GM21360 (cell line): ENCODE data around the gene FAM120C.

ENCODE experiments used
- ATAC-seq: cut with Tn5 transposase; IDR thresholded peaks from one replicate; pipeline ENCODE4 v1.9.1; 2021; ENCODE audit warnings: mild to moderate bottlenecking, moderate library complexity; ENCODE audit not compliant: unreplicated experiment

Gene FAM120C

DNA sequence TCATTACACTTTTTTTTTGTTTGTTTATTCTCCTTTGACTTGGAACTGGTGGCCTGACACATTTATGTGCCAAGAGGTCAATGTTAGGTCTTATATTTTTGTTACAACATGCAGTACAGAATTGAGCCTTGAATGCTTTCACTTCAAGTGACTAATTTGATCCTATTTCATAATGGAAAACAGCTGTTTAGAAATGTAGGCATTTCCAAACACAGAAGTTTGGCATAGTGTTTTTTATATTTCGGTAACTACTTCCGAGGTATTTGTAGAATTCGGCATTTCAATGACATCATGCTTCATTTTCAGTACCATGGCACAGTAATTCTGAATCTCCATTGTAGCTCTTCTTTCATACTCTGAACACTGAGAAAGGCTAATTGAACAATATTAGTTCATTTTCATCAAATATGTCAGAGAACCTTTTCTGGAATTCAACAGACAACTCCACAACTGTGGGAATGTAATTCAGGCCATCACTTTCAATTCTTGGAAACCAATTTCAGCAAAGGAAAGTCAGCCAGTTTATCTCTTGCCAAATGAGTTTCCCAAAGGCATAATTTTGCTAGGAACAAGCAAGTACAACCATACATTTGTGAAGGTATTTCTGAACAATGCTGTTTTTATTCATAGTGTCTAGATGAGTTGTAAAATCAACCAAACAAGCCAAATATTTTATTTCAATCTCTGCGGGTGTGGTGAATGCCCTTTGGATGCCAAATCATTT is 11.4 kb downstream of the FAM120C start:
- no peak for ATAC-seq

DNA sequence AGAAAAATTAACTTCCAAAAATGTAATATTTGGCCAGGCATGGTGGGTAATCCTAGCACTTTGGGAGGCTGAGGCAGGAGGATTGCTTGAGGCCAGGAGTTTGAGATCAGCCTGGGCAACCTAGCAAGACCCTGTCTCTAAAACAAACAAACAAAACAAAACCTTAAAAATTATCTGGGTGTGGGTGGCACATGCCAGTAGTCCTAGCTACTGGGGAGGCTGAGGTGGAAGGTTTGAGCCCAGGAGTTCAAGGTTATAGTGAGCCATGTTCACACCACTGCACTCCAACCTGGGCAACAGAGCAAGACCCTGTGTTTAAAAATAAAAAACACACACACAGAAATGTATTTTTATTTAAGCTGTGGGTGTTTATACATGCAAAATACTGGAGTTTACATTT is 12.0 kb downstream of the FAM120C start:
- ATAC-seq: no peak

DNA sequence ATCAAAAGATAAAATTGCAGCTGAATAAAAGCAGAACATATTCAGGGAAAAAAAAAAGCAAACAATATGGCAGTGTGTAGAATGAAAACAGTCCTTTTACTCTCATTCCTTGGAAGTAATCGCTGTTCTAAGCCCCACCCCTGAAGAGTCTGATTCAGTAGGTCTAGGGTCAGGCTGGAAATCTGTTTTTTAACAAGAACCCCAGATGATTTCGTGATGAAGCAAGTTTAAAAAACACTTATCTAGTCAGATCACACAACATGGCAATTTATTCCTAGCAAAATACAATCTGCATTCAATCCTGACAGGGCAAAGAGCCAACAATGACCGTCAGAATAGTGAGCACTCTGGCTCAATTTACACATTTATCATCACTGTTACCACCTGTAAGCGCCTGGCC is 16.1 kb downstream of the FAM120C start:
- ATAC-seq: no peak

DNA sequence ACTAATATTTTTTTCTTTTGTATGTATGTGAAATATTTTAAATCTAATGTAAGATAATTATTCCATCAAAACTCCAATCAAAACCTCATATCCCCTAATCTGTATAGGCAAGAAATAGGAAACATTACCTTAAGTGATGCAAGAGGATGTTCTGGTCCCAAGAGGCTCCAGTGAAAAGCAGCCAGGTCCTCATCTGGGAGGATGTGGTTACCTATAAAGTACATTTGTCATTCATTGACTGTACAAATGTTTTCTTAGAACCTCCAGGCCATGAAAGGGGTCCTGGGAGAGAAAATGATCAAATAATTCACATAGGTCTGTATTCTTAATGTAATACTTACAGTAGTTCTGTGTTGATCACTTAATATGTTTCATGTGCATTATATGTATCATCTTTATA is 25.5 kb downstream of the FAM120C start:
- ATAC-seq: no peak

DNA sequence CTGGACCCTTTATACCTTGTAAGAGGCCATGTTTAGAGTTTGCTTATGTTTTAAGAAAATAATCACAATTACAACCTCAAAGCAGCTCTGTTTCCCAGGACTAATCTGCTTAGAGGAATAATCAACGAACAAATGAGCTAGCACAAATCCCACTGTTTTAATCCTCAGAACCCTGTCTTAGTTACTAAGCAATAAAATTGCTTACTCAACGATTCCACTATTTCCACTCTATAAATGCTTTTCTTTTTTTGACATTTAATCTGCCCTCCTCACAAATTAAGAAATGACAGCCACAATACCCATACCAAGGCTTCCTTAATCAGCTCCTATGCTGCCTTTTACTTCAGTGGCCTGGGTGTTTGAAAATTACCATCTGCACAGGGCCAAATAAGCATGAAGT is 48.8 kb downstream of the FAM120C start:
- no peak for ATAC-seq

DNA sequence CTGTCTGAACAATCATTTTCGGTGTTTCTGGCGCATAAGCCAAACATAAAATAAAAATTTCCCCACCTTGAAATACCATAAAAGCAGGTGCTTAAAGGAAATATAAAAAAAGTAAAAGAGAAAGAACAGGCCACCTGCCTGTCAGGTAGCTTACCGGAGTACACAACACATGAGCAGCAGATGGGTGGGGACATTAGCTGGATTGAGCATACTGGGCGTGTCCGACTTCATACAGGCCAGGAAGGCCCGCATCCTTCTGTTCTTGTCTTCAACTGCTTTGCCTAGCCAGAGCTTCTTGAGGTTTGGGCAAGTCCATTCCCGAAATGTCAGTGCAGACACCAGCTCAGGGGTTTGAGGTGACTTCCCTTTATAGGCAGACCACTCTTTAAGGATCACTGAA is 66.7 kb downstream of the FAM120C start:
- no peak for ATAC-seq

DNA sequence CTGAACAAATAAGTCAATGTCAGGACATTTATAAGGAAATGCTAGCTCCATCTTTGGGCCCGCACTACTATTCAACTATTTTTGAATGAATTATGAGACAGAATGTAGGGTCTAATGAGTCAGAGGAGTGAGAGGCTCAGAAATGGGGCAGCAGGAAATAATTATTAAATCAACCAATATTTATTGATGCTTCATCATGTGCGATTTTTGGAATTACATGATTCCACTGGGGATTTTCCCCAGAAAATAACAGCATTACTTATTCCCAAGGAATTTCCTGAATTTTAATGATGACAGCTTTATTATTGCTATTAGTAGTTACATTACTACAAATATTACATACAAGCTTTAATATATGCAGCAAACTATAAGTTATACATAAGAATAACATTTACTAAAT is 89.5 kb downstream of the FAM120C start:
- ATAC-seq: no peak

DNA sequence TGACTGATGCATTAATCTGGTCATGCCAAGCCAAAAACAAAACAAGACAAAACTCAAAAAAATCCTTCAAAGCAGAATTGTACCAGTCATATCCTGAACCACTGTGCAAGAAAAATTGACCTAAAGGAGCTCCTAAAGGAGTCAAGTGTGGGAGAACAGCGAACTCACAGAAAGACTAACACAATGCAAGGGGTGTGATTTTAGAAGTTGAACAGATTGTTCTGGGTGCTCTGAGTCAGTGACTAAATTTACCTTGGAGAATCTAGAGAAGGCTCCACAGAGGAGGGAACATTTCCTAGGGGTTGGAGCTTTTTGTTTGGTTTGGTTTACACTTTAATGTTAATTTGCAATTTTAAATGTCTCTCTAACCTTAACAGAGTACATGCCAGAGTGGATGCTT is 89.9 kb downstream of the FAM120C start:
- no peak for ATAC-seq

DNA sequence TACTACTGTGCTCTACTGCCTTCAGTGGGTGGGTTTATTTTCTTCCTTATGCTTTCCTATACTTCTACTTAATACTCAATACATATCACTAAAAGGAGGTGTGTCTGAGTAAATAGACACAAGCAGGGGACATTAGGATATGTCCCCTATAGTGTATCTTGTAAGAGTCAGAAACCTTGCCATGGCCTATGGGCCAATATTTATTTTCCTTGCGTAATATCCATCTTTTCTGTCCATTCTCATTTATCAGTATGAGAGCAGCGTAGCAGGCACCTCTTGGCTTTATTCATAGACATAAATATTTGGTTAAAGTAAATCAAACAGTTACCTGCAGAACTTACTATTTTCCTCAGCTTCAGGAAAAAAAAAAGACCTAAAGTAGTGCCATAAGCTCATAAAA is 92.2 kb downstream of the FAM120C start:
- ATAC-seq: no peak

DNA sequence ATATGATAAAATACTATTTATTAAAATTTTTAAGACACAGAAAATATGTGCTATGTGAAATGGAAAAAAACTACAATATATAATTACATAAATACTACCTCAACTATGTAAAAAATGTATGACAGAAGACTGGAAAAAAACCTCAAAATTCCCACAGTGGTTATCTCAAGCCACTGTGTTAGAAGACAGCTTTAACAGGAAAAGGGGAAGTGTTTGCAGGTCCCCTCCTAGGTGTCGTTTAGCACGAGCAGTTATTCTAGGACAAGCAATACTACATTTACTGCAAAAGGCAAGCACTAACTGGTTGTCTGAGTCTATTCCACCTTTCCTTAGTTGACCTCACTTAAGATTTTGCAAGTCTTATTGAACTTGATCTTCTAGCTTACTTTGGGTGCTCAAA is 93.9 kb downstream of the FAM120C start:
- no peak for ATAC-seq

DNA sequence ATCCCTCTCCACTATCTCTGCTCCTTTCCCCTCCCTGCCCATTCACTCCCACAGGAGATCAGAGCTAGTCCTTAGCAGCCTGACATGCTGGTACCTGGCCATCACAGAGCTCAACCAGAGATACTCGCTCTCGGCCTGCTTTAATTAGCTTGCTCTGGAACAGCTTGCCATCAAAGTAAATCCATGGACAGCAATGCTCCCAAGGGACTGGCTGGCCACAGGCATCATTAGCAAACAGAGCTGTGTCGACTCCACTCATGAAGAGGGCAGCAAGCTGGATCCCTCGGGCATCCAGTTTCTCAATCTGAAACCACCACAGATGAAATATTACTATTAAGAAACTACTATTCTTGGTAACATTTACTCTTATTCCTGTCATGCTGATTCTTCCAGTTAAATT is 95.4 kb downstream of the FAM120C start:
- no peak for ATAC-seq

DNA sequence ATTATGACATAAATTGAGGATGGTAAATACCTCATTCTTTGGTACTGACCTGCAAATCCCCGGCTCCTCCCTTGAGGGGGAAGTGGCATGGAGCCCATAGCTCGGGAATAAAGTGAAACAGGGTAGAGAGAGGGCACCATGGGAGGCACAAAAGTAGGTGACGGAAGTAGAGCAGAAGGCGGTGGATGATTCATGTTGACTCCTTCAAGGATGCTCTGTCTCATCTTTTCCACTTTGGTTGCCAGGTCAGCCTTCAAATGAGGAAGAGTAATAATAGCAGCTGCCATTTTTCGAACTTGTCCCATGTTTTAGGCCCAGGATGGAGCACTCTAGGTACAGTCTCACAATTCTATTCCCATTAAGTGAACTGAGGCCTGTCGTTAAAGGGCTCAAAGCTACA is 97.4 kb downstream of the FAM120C start:
- ATAC-seq: no peak

DNA sequence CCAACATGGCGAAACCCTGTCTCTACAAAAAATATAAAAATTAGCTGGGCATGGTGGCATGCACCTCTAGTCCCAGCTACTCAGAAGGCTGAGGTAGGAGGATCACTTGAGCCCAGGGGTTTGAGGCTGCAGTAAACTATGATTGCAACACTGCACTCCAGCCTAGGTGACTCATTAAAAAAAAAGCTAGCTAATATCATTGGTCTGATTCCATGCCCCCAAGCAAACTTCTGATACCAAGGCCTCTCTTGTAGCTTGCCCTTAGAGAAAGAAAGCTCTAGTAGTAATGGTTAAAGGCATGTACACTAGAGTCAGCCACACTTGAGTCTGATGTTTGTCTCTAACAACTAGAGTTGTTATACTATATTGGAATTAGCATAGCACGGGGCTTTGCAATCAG is 106.2 kb downstream of the FAM120C start:
- ATAC-seq: no peak

DNA sequence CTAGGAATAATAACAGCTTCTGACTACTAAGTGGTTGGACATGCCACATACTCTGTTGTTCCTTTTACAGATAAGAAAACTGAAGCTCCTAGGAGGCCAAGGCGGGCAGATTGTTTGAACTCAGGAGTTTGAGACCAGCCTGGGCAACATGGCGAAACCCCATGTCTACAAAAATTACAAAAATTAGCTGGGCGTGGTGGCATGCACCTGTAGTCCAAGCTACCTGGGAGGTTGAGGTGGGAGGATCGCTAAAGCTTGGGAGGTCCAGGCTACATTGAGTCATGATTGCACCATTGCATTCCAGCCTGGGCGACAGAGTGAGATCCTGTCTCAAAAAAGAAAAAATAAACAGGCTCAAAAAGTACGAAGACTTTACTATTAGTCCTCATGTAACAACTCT is 108.2 kb downstream of the FAM120C start:
- no peak for ATAC-seq

DNA sequence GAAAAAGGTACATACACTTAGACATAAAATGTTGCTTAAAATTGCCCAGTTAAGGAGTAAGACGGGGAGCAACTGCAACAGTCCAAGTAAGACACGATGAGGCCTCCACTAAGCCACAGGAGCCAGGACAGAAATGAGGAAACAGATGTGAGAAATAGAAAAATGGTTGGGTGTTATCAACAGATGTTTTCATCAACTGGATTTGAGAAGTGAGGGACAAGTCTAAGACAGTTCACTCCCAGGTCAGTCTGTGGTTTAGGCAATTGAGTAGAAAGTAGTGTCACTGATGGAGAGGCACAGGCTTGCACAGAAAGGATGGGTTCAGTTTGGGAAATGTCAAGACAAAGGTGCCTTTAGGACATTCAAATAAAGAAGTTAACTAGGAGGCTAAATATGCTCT is 115.3 kb downstream of the FAM120C start:
- no peak for ATAC-seq

DNA sequence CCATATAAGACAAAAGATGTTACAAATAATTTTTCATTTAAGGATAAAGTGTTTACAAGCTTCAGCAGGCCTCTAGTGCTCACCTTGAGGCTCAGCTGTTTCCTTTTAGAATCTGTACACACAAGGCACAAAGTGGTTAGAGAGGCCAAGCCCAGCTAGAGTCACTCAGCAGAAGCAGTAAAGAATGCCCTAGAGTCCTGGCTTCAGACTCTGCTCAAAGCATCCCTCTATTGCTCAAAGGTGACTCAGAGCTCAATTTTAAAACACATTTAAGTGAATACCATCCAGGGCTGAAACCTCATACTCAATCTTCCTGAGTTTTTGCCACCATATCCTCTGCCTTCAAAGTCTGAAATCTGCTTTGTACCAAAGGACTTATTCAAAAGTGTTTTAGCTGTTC is 116.2 kb downstream of the FAM120C start:
- ATAC-seq: no peak

DNA sequence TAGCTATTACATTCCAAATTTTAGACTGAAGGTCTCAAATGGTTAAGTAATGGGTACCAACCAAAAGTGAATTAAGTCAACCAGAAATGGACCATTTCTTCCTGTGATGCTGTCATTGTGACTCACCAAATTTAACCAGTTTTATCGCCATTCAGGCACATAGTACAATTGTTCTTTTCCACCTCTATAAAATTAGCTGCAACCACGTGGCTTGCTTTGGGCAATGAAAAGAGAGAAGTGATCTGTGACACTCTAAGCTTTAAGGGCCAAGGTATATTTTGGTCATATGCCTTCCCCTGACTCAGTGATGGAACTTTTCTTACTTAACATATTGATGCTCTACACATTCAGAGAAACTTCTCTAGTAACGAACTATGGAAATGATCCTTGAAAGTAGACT is 118.5 kb downstream of the FAM120C start:
- ATAC-seq: no peak

DNA sequence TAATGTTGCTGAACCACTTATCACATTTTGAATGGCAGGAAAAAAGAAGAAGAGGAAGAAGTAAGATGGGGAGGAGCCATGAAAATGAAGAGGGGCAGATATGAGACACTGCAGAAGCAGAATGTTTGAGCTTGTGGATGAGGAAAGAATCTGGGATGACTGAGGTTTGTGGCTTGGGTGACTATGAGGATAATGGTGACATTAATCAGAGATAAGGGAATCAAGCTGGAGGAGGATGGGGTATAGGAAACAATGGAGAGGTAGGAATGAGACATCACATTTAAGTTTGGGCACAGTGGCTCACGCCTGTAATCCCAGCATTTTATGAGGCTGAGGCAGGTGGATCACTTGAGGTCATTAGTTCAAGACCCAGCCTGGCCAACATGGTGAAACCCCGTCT is 119.7 kb downstream of the FAM120C start:
- ATAC-seq: no peak

DNA sequence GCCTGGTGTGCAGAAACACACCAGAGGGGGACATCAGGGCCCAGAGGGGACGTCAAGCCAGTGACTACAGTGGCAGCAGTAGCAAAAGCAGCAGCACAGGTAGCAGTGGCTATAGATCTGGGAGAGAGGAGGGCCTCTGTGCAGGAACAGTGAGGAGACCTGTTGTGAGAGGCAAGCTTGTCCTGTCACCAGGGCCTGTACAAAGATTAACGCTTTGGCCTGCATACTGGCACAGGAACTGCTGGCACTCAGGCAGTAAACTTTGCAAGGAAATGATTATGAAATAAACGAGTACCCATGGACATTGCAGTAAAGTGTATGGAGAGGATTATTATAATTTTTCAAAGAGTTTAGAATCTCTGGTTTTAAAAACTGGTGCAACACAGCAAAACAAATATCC is 133.3 kb downstream of the FAM120C start:
- ATAC-seq: no peak

DNA sequence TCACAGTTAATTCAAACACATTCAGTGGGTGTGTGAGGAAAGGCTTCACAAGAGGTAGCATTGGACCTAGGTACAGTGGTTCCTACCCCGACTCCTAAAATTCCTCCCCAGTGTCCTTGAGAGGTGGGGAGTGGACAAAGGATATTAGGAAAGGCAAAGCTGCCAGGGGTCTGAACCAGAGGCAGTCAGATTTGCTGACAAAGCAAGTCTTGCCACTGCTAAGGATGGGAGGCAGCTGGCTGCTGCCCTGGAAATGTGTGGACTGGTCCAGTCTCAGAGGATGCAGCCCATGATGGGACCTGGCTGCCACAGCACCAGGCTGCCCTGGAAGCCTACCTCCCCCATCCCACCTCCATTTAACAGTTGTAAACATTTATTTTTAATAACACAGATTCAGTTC is 134.6 kb downstream of the FAM120C start:
- ATAC-seq: no peak

DNA sequence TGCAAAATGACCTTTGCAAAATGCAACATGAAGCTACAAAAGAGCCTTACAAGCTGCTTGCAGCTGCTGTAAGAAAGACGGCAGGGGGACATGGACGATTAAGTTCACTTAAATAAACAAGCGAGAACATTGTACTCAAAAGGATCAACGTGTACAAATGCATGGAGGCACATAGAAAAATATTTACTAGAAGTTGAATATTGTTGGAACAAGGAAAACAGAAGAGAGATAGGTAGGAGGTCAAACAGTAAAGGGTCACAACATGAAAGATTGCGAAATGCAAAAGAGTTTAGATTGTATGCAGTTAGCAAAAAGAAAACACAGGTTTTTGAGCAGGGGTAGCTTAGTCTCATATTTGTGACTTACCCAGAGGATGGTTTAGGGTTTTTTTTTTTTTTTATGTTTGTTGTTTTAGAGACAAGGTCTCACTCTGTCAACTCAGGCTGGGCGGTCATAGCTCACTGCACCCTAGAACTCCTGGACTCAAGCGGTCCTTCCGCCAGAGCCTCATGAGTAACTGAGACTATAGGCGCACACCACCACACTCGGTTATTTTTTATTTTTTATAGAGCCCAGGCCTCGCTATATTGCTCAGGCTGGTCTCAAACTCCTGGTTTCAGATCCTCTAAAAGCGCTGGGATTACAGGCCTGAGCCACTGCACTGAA is 137.4 kb downstream of the FAM120C start:
- ATAC-seq: no peak

DNA sequence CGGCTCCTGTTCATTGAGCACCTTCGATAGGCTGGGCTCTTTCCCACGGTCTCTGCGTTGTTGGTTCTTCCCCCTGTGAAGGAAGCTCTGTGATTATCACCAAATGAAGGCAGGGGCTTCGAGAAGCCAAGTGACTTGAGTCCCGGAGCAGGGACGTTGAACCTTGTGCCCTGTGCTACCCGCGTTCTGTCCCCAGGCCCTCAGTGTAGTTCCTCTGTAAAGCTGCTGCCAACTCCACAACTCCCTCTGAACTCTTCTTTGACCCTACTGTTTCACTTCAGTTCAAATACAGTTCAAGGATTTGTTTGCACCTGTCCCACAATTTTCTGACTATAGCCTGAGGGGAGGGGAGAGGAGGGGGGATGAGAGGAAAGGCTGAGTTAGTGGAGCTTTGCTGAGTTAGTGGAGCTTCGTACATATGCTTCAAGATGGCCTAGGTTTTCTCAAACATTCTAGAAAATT is 138.1 kb downstream of the FAM120C start:
- ATAC-seq: no peak
